Measurements from ENCODE around the gene CCND1.
"Not testable (repeated sequence)": the region's sequence is repeated elsewhere in the genome, so short reads cannot be mapped to it uniquely, and the experiment has no call there.

Gene CCND1

DNA sequence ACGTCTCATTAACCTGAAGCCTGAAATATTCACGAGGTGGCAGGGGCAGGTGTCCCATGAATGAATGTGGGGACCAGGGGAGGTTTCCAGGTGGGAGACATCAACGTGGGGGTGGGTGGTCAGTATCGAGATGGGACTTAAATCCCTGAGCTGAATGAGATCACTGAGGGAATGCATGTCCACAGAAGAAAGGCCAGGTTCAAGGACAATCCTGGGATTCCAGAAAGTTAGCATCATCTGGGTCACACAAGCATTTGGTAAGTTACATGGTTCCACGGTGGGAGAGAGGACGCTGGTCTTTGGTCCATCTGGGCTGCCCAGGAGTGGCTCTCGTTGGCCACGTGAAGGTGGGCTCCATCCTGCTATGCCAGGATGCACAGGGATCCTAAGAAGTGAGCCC, 22.7 kb upstream of the CCND1 start:
- no peak for DNase-seq

DNA sequence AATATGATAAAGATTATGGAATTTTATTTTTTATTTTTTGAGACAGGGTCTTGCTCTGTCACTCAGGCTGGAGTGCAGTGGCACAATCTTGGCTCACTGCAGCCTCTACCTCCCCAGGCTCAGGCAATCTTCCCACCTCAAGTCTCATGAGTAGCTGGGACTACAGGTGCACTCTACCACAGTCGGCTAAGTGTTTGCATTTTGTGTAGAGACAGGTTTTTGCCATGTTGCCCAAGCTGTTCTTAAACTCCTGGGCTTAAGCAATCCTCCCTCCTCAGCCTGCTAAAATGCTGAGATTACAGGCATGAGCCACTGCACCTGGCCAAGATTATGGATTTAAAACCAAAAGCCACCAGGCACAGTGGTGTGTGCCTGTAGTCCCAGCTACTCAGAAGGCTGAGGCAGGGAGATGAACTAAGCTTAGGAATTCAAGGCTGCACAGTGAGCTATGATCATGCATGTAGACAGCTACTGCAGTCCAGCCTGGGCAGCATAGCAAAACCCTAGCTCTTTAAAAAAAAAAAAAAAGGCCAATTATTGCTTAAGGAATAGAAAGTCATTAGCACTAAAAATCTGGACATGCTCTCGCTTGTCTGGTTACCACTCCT, 20.2 kb upstream of the CCND1 start:
- no peak for DNase-seq

DNA sequence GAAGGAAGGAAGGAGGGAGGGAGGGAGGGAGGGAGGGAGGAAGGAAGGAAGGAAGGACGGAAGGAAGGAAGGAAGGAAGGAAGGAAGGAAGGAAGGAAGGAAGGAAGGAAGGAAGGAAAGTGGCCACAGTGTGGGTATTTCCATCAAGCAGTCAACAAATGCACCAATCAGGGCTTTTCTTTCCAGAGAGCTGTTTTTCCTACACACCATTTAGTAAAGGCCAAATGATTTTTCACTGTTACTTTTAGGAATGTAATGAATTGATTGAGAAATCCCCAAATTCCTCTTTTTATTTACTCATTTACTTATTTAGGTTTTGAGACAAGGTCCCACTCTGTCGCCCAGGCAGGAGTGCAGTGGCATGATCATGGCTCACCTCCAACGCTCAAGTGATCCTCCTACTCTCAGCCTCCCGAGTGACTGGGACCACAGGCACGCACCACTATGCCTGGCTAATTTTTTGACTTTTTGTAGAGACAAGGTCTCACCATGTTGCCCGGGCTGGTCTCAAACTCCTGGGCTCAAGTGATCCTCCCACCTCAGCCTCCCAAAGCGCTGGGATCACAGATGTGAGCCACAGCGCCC, 18.8 kb upstream of the CCND1 start:
- DNase-seq = not testable (repeated sequence)

DNA sequence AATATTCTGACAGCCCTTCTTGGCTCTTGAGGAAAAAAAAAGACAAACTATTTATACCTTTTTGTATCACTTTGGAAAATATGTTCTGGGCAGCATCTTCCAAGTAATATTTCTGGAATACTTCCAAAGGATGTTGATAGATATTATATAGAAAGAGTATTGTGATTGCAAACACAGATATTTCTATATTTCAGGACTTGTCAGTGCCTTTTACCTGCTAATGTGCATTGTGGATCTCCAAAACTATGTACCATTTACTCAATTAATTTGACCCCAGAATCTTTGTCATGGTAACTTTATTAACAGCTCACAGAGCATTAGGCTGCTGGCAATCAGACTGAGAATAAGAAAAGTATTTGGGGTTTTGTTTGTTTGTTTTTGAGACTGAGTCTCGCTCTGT, 16.7 kb upstream of the CCND1 start:
- DNase-seq = no peak

DNA sequence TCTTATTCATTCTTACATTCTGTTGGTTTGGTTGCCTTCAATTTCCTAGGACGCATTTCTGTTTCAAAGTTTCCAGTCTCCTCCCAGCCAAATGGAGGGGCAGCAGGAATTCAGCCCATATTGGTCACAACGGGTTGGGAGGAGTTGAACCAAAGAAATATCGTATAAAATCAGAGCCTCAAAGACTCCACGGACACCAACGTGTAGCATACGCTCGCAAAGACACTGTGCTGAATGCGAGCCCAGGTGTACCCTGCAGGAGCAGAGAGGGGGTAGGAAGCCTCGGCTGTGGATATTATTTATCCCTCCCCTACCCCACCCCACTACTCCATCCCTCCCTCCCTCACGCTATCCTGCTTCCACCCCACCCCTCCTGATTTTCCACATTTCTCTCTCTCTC, 15.5 kb upstream of the CCND1 start:
- no peak for DNase-seq

DNA sequence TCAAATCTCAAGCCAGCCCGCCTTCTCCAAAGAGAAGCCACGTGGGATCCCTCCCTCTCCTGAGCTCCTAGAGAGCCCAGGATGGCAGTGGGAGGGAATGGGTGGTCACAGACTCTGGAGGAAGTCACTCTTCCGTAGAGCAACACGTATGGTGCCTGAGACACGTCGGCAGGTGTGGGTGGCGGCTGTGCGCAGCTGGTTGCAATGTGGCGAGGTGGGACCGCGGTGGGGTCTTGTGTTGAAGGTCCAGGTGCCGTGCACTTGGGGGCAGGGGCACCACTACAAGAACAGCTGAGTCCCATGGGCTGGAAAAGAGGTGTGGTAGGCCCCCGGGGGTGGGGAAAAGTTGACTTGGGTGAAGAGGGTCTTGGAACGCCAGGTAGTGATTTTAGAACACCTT, 13.4 kb upstream of the CCND1 start:
- DNase-seq = no peak

DNA sequence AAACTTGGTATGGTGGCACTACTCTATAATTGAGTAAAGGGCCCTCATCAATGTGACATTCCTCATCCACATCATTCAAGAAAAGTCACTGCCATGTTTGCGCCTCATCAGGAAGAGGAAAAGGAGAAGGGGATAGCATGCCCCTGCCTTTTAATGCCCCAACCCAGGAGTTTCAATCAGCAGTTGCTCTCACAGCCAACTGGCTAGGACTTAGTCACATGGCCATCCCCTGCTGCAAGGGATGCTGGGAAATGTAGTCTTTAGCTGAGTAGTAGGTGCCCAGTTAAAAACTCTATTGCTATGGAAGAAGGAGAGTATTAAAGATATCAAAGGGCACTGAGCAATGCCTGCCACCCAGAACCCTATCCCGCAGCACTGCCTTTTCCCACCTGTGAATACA, 10.9 kb upstream of the CCND1 start:
- DNase-seq = no peak

DNA sequence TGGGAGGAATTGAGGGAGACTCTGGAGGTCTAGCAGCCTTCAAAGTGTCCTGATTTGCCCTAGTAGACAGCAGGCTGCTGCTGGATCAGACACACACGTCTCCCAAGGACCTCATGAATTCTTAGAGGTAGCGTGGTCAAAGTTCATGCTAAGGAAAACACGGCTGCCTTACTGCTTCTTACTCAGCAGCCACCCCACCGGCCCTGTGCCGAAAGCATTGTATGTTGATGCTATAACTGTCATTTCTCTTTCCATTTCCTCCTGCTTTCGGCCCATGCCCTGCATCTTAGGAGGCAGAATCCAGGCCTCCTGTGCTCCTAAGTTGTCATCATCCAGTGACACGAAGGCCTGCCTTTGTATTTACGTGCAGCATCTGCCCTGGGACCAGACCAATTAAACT, 10.5 kb upstream of the CCND1 start:
- DNase-seq = no peak

DNA sequence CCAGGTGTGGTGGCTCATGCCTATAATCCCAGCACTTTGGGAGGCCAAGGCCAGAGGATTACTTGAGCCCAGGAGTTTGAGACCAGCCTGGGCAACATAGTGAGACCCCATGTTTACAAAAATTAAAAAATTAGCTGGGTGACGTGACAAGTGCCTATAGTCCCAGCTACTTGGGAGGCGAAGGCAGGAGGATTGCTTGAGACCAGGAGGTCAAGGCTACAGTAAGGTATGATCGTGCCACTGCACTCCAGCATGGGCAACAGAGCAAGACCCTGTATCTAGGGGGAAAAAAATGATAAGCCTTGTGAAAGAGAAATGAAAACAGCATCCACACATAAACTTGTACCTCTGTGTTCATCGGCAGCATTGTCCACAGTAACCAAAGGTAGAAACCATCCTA, 8.1 kb upstream of the CCND1 start:
- no peak for DNase-seq

DNA sequence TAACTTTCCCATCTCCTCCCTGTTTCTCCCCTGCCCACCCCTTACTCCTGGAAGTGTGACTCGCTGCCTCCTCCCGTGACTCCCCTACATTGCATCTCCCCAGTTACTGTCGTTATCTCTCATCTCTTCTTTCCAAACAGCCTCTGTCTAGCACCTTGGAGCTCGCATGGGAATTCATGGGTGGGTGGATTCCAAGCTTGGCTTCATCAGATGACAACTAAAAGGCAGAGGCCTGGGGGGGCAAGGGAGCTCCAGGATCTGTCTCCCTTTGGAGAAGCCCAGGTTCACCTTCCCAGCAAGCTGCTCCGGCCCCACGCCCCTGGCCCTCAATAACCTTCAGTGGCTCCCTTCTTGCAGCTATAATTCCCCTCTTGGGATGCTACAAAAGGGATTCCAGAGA, 6.9 kb upstream of the CCND1 start:
- DNase-seq = no peak

DNA sequence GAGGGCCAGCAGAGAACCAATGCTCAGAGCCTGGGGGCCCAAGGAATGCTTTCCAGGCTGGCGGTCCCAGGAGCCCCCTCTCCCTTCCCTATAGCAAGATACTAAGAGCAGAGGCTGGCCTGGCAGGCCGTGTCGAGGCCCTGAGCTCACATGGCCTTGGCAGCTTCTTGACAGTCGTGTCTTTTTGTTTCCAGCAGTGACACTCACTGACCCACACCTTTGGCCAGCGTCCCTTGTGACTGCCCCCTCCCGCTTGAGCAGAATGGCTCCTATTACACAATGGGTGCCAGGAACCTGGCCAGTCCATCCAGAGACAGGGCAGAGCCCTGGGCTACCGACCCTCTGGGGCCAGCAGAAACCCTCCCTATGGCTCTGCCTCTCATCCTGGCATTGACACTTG, 6.4 kb upstream of the CCND1 start:
- DNase-seq = no peak

DNA sequence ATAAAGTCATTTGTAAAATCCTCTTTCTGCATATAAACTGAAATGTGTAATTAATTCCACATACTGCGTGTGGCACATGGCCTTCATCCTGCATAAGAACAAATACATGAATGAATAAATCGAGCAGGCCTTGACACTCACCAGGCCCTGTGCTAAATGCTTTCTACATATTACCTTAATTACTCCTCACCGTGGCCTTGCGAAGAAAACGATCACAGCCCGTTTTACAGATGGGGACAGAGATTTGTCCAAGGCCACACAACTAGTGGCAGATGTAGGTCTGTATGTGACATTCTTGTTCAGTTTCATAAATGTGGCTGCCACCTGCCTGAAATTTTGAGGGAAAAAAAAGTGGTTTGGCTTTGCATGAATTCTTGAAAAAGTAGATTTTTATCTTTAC, 5.8 kb upstream of the CCND1 start:
- no peak for DNase-seq

DNA sequence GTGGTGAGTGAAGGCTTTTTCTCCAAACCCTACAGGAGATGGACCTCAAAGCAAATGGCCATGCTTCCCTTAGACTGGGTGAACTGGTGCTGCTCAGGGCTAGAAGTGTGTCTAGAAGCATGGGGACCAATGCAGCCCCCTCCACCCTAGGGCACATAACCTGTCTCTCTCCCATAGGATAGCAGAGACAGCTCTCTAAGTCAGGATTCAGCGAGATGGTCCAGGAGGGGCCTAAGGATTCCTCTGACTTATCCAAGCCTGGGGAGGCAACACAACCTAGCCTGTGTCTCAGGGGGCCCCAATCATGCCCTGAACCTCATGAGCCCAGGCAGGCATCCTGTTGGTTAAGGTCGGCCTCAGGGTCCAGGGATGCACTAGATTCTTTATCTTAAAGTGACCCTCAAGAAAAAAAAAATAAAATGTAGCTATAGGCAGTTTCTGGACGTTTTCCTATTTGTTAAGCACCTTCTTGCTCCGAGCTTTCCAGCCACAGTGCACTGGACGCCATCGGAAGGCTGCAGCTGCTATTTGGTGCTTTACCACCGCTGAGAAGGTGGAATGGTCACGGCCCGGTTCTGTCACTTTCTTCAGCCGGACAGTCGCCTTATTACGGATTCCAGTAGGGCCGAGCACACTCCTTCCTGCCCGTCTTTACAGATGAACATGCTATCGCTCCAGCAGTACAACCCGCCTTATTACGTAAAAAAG, 5.0 kb upstream of the CCND1 start:
- no peak for DNase-seq

DNA sequence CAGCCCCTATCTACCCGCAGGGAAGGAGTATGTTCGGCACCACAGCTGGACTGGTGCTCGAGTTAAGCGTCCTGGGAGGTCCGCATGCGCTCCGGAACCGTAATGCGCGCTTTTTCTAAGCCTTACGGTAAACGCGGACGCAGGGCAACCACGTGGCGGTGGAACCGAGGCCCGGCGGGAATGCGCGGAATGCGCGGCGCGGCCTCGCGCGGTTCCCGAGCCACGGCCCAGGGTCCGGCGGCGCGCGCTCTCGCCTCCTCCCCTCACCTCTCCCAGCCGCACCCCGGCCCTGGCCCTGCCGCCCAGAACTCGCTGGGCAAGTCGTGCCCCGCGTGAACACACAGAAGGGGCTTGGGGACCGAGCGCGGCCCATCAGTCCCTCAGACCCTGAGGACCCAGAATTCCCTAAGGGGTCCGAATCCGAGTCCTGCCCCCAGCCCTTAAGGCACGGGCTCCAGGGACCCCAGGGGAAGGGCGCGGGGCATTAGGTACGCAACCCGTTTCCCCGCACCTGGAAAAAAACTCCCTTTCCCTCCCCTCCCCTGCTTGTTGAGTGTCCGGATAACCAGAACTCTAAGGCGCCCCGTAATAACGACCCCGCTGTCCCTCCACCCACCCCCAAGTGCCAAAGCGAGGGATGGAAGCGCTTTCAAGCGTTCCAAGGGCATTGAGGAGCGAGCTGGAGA, 4.3 kb upstream of the CCND1 start:
- peak; percentile 94 for DNase-seq

DNA sequence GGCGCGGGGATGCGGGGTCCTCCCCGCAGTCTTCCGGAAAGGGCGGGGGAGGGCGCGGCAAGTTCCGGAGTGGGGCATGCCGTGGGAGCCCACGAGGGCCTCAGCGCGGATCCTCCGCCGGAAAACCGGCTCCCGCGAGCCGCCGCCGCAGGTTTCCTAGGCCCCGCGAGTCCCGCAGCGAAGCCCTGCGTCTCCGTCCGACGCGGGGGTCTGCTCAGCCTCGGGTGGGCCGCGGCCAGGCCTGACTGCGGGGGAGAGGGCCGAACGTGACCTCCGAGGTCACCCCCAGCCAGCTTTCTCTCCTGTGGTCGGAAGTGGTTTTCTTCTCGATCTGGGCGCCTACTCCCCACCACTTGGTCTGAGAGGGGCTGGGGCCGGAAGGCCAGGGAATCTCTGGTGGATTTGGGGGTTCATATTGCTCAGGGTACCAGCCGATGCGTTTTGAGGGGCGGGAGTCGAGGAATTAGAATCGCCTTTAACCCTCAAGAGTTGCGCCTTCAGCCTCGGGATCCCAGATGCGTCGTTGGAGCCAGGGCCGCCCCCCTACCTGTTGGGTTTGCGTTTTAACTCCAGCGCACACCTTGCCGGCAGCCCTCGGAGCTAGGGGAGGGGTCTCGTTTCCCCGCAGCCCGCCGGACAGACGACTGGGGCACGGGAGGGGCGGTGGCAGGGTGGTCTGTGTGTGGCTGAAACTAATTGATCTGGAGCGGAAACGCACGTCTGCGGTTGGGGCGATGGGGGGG, 3.6 kb upstream of the CCND1 start:
- no peak for DNase-seq

DNA sequence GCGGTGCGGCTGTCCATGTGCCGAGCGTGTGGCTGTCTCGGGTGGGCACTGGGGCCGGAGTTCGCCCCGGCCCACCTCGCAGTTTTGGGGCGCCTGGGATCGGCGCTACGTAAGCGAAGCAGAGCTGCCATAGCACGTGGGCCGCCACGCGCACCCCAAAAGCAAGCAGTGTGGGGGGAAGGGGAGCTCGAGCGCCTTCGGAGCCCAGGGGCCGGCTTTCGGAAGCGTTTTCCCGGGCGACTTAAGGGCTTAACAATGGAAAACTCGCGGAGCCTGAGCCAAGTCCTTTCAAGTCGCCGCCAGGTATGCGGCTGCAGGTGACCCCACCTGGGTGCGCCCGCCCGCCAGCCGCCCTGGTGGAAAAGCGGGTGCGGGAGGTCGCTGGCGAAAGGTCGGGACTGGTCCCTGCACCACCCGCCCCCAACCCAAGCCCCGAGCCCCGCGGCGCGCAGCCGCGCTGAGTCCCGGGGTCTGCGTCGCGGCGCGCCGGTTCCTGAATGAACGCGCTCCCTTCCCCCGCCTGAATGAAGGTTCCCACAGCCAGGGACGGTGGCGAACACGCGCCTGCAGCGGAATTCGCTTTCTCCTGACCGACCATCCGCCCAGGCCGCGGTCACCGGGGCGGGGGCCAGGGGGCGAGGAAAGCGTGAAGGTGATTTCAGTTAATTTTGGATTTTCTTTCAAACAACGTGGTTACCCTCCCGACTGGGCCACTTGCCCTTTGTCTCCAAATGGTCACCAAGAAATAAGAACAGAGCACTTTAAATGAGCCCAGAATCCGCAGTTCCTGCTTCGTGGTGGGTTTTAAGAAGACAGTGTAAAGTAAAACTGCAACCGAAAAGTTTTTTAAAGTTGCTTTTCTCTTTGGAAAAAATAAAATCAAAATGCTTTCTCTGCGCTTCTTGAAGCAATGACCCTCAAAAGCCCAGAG, 2.8 kb upstream of the CCND1 start:
- DNase-seq = peak; percentile 68

DNA sequence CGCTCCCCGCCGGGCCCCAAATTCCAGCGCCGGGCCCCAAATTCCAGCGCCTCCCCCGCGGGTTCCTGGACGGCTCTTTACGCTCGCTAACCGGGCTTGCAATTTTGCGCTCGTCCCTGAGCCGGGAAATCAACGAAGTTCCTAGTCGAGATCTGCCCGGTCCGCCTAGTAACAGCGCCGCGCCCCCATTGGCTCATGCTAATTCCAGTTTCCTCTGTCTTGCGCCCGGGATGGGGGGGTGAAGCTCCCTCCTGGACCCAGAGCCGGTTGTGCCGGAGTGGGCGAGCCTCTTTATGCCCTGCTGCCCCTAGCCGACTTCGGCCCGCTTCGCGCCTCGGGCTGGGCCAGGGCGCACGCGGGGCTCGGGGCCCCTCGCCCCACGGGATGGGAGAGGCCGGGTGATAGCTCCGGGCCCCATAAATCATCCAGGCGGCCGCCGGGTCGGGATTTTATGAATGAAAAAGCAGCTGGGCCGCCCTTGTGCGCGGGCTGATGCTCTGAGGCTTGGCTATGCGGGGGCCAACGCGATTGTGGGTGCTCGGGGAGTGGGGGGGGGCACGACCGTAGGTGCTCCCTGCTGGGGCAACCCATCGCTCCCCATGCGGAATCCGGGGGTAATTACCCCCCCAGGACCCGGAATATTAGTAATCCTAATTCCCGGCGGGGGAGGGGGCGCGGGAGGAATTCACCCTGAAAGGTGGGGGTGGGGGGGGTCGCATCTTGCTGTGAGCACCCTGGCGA, 1.8 kb upstream of the CCND1 start:
- DNase-seq = peak; percentile 97

DNA sequence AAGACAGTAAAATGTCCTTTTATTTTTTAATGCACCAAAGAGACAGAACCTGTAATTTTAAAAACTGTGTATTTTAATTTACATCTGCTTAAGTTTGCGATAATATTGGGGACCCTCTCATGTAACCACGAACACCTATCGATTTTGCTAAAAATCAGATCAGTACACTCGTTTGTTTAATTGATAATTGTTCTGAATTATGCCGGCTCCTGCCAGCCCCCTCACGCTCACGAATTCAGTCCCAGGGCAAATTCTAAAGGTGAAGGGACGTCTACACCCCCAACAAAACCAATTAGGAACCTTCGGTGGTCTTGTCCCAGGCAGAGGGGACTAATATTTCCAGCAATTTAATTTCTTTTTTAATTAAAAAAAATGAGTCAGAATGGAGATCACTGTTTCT, 1.1 kb upstream of the CCND1 start:
- DNase-seq = no peak

DNA sequence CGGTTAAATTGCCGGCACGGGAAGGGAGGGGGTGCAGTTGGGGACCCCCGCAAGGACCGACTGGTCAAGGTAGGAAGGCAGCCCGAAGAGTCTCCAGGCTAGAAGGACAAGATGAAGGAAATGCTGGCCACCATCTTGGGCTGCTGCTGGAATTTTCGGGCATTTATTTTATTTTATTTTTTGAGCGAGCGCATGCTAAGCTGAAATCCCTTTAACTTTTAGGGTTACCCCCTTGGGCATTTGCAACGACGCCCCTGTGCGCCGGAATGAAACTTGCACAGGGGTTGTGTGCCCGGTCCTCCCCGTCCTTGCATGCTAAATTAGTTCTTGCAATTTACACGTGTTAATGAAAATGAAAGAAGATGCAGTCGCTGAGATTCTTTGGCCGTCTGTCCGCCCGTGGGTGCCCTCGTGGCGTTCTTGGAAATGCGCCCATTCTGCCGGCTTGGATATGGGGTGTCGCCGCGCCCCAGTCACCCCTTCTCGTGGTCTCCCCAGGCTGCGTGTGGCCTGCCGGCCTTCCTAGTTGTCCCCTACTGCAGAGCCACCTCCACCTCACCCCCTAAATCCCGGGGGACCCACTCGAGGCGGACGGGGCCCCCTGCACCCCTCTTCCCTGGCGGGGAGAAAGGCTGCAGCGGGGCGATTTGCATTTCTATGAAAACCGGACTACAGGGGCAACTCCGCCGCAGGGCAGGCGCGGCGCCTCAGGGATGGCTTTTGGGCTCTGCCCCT, 529 bp upstream of the CCND1 start:
- DNase-seq = no peak

Data from fibroblast of skin of abdomen (primary cell).